GM19452 (cell line): ENCODE measurements around the gene MBD2.
A peak's percentile ranks its signal among the peaks of the same experiment; 100 is the strongest.
"Not testable (repeated sequence)": the region's sequence is repeated elsewhere in the genome, so short reads cannot be mapped to it uniquely, and the experiment has no call there.

Experiments used
- ATAC-seq: cut with Tn5 transposase; IDR thresholded peaks from one replicate; pipeline ENCODE4 v1.9.1; 2021; ENCODE audit not compliant: unreplicated experiment

The MBD2 gene

DNA sequence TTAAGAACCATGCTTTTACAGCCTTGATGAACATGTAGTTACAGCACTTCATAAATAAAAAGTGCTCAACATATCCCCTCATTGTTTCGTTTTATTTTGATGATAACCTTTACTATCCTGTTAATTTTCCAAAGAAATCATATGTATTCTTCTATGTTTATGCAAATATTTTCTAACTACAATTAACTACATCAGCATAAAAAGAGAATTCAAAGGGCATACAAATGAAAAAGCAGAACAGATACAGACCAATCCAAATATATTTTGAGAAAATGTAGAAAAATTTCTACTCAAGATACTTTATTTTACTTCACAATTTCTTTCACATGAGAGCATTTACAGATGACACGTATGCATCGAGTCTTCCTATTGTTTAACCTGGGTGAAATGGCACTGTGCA is 69.1 kb downstream of the MBD2 start:
- ATAC-seq, result no peak

DNA sequence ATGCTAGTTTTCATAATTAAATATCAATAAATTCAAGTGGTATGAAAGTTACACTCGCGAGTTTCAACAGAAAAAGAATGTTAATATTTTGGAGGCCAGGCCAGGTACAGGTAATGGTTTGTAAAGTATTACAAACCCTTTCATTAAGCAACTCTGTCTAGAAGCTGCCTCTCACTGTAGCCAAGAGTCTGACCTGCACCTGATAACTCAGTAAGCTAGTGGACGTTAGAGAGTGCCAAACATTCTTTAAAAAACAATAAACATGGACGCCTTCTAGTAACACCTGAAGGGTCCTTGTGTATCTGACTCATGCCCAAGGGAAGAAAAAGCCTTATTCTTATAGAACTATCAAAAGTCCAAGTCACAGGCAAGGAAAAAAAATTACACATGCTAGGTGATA is 70.2 kb downstream of the MBD2 start:
- no peak for ATAC-seq

DNA sequence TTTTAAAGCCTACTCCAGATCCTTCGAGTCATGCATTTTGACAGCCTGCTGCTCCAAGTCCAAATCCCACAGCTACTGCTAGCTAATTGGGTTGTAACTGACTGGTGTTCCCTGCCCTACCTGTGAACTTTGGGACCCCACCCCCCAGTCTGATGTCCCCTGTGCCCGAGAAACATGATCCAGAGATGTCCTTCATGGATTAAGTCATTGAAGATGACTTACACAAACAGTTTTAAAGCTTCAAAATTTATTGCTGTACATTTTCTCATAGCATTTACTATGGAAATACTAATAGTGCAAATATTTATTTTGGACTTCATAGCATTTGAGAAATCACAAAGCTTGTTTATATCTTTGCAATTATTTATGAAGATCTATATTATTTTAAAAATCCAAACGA is 73.1 kb downstream of the MBD2 start:
- ATAC-seq, result no peak

DNA sequence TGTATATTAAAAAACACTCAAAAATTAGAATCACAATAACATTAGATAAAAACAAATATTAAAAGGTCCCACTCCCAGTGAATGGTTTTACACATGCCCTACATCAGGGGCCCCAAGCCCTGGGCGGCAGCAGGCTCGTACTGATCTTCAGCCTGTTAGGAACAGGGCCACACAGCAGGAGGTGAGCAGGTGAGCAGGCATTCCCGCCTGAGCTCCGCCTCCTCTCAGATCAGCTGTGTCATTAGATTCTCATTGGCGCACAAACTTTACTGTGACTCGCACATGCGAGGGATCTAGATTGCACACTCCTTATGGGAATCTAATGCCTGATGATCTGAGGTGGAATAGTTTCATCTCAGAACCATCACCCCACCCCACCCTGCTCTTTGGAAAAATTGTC is 74.2 kb downstream of the MBD2 start:
- ATAC-seq, result no peak

DNA sequence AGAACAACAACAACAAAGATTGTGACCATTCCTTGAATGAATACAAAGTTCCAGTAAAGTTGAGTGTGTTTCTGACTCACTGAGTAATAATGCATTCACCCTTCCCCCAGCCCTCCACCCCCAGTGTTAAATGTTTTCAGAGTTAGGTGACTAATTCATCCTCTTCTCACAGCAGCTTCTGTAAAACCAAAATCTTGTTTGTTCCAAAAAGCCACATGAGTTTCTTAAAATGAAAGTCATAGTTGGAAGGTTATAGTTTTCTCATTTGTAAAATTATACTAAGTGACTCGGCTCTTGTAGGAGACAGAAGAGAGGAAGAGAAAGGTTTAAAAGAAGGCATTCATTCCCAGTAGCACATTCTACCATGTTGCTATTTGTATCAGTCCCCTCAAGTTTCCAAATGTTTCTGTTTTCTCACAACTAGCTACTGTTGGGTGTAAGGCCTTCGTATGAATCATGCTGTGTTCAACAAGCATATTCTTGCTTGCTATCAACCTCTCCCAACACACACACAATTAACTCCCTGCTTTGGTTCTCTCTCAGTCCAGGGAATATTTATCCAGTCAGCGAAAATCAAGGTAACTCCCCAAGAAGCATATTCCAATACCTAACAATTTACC is 75.3 kb downstream of the MBD2 start:
- ATAC-seq, result peak; percentile 58

DNA sequence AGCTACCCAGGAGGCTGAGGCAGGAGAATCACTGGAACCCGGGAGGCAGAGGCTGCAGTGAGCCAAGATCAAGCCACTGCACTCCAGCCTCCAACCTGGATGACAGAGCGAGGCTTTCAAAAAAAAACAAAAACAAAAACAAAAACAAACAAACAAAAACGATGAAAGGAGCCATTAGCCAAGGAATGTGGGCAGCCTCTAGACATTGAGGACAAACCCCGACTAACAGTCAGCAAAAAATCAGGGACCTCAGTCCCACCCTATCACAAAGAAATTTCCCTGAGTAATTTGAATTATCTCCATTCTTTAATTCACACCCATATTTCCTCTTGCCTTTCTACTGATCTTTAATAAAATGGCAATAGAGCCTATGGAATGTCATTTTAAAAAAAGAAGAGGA is 75.8 kb downstream of the MBD2 start:
- no peak for ATAC-seq

DNA sequence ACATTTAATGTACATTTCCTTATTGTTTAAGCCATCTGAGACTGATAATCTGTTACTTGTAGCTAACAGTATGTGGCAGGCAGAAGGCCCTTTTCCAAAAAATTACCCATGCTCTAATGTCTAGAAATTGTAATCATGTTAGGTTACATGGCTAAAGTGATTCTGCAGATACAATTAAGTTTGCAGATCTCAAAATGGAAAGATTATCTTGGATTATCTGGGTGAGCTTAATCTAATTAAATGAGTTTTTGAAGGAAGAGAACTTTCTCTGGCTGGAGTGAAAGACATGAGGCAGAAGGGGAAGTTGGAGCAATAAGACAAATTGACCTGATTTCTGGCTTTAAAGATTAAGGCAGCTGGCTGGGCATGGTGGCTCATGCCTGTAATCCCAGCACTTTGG is 76.3 kb downstream of the MBD2 start:
- no peak for ATAC-seq

DNA sequence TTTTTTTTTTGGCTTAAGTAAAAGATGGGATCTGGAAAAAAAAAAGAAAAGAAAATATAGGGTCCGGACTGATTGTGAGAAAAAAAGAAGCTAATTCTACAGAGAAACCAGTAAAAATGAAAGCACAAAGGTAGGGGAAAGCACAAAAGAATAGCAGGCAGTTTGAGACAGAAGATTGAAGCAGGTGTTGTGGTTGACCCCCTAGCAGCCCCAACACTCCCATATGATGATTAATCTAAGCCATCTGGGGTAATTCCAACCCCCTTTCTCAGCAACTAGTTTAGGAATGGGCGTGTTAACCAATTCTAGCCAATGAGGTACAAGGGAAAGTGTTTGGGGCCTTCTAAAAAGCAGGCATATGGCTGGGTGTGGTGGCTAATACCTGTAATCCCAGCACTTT is 77.0 kb downstream of the MBD2 start:
- peak; percentile 80 for ATAC-seq

DNA sequence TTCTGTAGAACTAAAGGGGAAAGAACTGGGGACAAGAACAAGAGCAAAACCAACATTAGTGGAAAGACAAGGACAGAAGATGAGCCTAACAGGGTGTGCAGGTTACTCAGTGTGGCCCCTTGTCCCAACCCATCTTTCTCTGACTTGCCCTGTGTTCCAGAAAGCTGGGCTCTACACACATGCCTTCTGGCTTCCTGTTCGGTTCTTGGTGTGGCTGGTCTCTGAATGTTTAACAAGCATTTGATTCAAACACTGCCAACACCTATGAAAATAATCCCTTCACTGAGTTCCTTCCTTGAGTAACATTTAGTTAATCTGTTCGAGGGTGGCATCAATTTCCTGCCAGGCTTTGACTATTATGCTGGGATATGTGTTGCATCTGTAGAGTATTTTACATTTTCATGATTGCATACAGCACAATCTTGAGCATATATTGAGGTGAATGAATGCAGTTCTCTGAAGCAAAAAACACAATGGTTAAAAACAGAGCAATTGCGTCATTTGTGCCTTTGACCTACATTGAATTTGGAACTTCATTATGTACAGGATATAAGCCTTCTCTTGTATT is 83.3 kb downstream of the MBD2 start:
- no peak for ATAC-seq

DNA sequence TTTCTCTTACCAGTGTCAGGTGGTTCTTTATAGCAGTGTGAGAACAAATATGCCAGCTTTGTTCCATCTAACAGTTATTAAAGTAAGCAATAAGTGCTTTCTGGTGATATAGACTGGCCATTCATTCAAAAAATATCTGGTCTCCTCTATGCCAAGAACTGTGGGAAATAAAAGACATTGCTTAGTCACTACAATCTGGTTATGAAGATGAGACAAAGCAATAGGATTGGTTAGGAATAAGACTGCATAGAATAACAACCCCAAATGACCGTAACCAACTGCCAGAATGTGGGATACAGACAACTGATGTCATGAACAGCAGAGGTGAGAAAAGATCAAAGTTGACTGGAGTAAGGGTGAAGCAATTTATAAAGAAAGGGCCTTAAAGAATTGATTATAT is 83.8 kb downstream of the MBD2 start:
- ATAC-seq, result no peak

DNA sequence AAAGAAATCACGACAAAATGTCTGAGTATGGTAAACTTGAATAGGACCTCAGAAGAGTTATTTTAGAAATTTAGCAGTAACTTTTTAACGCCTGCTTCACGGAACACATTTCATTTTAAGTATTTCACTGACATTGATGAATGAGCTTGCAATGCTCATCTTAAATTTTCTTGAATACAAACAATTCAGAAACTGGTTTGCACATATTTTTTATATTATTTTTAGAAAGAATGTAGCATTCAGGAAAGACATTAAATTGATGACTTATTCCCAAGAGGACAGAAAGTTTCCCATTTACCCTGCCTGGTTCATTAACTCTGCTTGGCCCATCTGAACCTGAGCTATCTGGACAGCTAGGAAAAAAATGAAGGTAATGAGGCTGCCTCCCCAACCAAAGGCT is 89.3 kb downstream of the MBD2 start:
- no peak for ATAC-seq

DNA sequence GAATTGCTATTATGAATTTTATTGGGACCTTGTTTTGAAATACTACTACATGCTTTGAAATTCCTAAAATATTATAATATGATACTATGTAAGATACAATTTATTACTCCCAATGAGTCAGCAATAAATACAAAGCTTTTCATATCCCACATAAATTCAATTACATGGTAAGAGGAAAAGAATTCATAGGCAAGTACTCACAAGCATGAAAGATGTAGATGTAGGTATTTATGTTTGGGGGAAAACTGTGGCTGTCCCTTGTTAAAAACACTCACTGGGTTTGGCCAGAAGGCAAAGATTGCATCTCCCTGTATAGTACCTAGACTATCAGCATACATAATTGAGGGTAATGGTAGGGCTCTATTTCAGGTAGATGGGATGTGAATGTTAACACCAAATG is 90.4 kb downstream of the MBD2 start:
- no peak for ATAC-seq

DNA sequence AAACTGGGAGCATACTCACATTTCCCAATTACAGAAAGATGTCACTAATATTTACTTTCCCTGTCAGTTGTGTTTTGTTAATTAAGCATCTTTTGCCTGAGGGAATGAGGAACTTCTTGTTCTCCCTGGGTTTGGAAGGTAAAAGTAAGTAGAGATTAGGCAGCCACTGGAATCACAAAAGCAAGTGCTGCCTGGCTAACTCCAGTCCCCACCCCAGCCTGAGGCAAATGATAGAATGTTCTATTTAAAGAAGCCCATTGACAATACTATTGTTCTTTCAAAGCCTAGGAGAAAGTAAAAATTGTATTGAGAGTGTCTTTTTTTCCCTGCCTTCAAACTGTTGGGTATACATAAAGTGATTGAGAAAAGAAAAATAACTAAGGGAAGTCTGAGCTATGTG is 93.8 kb downstream of the MBD2 start:
- no peak for ATAC-seq

DNA sequence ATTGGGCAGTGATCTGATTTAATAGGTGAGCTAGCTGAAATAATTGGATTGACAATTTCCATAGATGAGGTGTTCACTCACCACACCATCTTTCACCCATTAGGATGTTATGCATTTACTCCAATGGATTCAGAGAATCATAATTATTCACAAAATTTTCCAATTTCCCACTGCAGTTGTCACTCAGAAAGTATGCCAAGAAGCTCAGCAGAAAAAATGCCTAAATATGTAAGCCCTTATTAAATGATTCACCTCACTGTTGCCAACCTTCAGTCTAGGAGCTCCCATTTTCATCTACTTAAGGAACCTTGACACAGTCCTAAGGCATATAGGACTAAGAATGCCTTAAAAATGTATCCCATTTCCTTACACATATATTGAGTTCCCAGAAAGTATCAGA is 94.3 kb downstream of the MBD2 start:
- ATAC-seq, result no peak

DNA sequence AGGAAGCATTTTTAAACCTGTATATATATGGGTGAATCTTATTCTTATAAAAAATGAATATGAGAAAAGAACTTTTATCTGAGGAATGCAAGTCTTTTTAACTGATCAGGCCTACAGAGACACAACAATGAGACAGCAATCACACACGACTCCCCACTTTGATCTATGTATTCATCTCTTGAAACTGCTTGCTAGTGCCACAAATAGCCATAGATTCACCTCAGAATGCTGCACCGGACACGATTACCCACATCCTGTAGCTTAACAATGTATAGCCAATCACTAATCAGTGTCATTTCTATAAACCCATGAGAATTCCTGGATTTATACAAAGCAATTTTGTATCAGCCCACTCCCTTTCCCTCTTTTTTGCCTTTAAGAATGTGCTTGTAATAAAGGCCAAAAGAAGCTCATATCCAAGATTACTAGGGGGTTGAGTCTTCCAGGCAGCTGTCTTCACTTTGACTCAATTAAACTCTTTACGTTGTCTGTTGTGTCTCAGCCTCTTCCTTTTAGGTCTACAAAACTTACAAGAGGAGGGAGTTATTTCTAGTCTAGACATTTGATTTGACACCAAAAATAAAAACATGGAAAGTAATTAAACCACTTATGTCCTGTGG is 94.9 kb downstream of the MBD2 start:
- peak; percentile 72 for ATAC-seq

DNA sequence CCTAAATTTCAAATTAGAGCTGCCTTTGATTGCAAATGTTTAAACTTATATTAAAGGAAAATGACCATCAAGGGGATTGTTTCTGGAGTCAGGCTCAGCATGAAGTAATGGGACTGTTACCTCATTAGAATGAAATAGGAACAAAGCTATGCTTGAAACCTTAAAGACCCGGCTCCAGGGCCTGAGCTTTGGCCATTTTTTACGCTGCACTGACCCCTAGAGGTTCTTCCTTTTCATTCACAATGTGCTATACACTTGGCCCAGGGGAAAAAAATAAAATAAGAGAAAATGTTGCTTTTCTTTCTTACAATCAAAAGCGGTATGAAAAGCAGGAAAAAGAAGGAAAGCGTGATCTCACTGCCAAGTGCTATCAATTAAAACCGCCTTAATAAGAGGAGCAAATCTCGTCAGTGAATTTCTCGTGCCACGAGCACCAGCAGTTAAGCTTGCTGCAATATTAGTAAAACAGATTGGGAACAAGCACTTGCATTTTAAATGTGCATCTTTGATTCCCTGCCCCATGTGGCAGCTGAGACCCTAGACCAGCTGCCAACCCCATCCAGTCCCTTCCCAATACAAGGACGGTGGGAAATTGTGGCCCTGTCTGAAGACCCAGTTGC is 96.6 kb downstream of the MBD2 start:
- peak; percentile 64 for ATAC-seq

DNA sequence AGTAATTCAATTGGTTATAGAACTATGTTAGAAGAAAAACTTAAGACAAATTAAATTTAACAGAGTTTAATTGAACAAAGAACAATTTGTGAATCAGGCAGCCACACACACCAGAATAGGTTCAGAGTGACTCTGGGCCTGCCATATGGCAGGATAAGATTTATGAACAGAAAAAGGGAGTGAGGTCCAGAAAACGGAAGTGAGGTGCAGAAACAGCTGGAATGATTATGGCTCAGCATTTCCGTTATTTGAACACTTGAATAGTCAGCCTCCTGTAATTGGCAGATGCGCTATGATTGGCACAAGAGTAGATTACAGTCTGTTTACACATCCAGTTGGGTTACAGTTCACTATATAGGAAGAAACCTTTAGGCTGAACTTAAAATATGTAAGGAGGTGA is 99.0 kb downstream of the MBD2 start:
- ATAC-seq, result no peak

DNA sequence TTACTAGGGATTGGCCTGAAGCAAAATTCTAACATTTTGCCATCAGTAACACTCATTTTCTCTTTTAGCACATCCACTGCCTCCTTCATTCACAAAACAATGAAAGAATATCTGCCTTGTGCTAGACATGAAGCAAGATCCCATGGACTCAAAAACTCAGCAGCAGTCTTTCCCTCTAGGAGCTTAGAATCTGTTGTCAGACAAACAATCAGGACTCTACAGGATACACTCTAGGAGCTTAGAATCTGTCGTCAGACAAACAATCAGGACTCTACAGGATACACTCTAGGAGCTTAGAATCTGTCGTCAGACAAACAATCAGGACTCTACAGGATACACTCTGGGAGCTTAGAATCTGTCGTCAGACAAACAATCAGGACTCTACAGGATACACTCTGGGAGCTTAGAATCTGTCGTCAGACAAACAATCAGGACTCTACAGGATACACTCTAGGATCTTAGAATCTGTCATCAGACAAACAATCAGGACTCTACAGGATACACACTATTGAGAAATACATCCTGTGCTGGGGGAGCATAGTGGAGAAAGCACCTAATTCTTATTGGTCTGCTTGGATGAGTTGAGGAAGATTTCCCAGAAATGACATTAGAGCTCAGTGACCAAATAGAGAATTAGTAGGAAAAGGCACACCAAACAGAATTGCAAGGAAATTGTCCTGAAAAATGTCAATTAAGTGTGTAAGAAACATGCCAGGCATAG is 100.6 kb downstream of the MBD2 start:
- ATAC-seq, result not testable (repeated sequence)

DNA sequence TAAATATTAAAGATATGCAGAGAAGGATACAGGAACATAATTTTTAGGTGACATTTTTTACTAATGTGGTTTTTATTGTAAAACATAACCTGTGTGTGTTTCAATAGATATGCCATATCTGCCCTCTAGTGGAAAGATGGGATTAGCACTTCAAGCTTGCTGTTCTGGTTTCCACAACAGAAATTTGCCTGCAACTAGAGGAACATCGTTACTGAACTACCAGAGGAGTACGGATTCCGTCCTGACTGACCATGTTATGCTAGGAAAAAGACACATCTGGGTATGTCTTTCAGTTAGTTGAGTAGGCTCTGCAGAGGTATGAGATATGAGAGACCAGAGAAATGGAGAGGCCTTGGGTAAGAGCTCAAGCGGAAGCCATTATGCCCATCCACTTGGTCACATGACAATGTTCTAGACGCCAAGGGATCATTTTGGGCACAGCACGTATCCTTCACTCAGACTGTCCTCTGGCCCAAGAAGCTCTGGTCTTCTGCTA is 104.9 kb downstream of the MBD2 start:
- peak; percentile 95 for ATAC-seq

DNA sequence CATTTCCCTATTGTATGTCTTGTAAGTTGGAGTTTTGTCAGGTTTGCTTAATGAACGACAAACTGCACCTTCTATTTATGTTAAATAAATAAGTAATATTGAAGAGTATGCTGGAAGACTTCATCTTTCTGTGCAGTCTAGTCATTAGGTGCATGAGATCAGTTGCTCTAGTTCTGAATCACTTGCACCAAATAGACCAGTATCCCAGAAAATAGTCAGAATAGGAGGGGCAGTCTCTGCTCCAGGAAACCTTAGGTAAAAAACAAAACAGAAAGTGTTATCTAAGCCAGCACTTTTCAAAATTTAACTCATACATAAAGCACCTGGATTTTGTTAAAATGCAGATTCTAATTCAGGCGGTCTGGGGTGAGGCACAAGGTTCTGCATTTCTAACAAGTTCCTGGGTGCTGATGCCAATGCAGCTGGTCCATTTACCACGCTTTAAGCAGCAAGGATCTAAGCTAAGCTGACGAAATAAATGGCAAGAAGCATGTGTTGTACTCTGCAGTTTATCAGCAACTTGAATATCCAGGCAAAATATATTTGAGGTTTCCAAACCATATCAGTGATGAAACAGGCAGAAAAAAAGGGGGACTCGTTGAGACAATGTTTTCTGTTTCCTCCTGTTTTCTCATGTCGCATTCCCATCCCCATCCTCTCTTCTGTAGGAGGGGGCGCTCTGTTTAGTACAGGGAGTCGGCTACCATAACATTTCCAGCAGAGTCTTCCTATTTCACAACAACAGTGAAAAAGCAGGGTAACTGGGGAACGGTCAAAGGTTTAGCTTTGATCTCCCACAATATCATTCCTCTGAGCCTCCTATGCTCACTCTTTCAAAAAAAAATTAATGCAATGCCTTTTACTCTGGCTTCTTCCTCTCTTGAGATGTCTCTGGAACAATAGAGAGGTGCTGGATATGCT is 106.4 kb downstream of the MBD2 start:
- no peak for ATAC-seq
